ENCODE data around the gene PTPRK. TPM values are rescaled to one million over a fixed set of nuclear protein-coding genes. Genes with fewer than 3 reads are reported as not detected.

Gene PTPRK
- total RNA-seq, 4 donors from 2014 or later: 40.1 to 82.0 (median 57.6) TPM

DNA sequence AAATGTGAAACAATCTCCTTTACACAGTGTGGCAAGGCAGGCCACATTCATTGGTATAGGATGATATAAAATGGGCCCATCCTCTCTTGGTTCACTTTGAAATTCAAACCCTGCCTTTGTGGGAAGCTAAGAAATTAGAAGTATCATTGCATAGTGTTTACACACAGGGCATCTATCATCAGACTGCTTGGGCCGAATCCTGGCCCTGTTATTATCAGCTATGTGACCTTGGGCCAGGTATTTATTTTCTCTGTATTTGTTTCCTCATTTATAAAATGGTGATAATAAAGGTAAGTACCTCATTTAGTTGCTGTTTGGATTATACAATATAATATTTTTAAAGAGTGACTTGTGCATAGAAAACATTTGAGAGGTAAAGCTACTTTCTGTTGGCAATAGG lies 45.5 kb downstream of the PTPRK start:
- WGBS: 91% methylated on average over 1 of the region's 1 CpG
- Histone ChIP-seq H3K9me3 (no peaks in the 10 kb centered on the region), H3K27ac (no peak overlapping the region)

GRCh38 chr6:128474481-128474880 lies 45.9 kb downstream of the PTPRK start:
- Histone ChIP-seq H3K4me3 (no peak overlapping the region), H3K9me3 (no peaks in the 10 kb centered on the region), H3K4me1 (peaks cover 4% of the 10 kb centered on the region), H3K27ac (no peak overlapping the region), H3K27me3 (no peaks in the 10 kb centered on the region), H3K36me3 (no peaks in the 10 kb centered on the region)
- TF ChIP-seq POLR2A (IDR thresholded peaks at IDR 0.05) (no peak), POLR2AphosphoS5 (IDR thresholded peaks at IDR 0.05) (no peak), EP300 (IDR thresholded peaks at IDR 0.05) (no peak)
- TF ChIP-seq, protein P1, sequence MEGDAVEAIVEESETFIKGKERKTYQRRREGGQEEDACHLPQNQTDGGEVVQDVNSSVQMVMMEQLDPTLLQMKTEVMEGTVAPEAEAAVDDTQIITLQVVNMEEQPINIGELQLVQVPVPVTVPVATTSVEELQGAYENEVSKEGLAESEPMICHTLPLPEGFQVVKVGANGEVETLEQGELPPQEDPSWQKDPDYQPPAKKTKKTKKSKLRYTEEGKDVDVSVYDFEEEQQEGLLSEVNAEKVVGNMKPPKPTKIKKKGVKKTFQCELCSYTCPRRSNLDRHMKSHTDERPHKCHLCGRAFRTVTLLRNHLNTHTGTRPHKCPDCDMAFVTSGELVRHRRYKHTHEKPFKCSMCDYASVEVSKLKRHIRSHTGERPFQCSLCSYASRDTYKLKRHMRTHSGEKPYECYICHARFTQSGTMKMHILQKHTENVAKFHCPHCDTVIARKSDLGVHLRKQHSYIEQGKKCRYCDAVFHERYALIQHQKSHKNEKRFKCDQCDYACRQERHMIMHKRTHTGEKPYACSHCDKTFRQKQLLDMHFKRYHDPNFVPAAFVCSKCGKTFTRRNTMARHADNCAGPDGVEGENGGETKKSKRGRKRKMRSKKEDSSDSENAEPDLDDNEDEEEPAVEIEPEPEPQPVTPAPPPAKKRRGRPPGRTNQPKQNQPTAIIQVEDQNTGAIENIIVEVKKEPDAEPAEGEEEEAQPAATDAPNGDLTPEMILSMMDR (IDR thresholded peaks at IDR 0.05): no peak
- 100% methylated on average over 1 of the region's 1 CpG for WGBS
- DNase-seq (ENCODE audit: low spot score in 2 of 2): no peak

More for the DNA sequence above, 45.5 kb downstream of the PTPRK start:
- TF ChIP-seq POLR2A (IDR thresholded peaks at IDR 0.05) (no peak), EP300 (IDR thresholded peaks at IDR 0.05) (no peak), POLR2AphosphoS5 (IDR thresholded peaks at IDR 0.05) (no peak)
- TF ChIP-seq, protein P1 (IDR thresholded peaks at IDR 0.05): no peak
- Histone ChIP-seq H3K27me3 (no peaks in the 10 kb centered on the region), H3K4me3 (no peak overlapping the region), H3K36me3 (no peaks in the 10 kb centered on the region), H3K4me1 (peaks cover 4% of the 10 kb centered on the region)
- DNase-seq (ENCODE audit: low spot score in 2 of 2): no peak

- 73% methylated on average over 4 of the region's 4 CpGs for WGBS
- H3K4me3 ChIP-seq: no peak overlapping the region
- no peak overlapping the region for H3K27ac ChIP-seq
- no peak for TF ChIP-seq POLR2AphosphoS5 (IDR thresholded peaks at IDR 0.05)
- no peak for TF ChIP-seq EP300 (IDR thresholded peaks at IDR 0.05)
- TF ChIP-seq, protein P1 (IDR thresholded peaks at IDR 0.05): no peak
- no peak for TF ChIP-seq POLR2A (IDR thresholded peaks at IDR 0.05)
- H3K36me3 ChIP-seq: no peaks in the 10 kb centered on the region
- no peaks in the 10 kb centered on the region for H3K9me3 ChIP-seq
- H3K27me3 ChIP-seq: no peaks in the 10 kb centered on the region
- H3K4me1 ChIP-seq: no peaks in the 10 kb centered on the region
- no peak for DNase-seq (ENCODE audit: low spot score in 2 of 2)
These were observed 48.5 kb downstream of the PTPRK start for GRCh38 chr6:128471907-128472306.

- H3K4me3 ChIP-seq: no peak overlapping the region
- no peaks in the 10 kb centered on the region for H3K4me1 ChIP-seq
- no peak for TF ChIP-seq EP300 (IDR thresholded peaks at IDR 0.05)
- no peak for TF ChIP-seq POLR2AphosphoS5 (IDR thresholded peaks at IDR 0.05)
- no peak for TF ChIP-seq POLR2A (IDR thresholded peaks at IDR 0.05)
- TF ChIP-seq, protein P1 (IDR thresholded peaks at IDR 0.05): no peak
- WGBS: 84% methylated on average over 2 of the region's 2 CpGs
- no peaks in the 10 kb centered on the region for H3K36me3 ChIP-seq
- H3K9me3 ChIP-seq: no peaks in the 10 kb centered on the region
- no peaks in the 10 kb centered on the region for H3K27me3 ChIP-seq
- DNase-seq (ENCODE audit: low spot score in 2 of 2): no peak
- no peak overlapping the region for H3K27ac ChIP-seq
These were observed 54.7 kb downstream of the PTPRK start for GRCh38 chr6:128465368-128466343.

GRCh38 chr6:128464790-128465189 lies 55.6 kb downstream of the PTPRK start:
- TF ChIP-seq, protein P1 (IDR thresholded peaks at IDR 0.05): no peak
- TF ChIP-seq POLR2AphosphoS5 (IDR thresholded peaks at IDR 0.05) (no peak), EP300 (IDR thresholded peaks at IDR 0.05) (no peak), POLR2A (IDR thresholded peaks at IDR 0.05) (no peak)
- Histone ChIP-seq H3K36me3 (no peaks in the 10 kb centered on the region), H3K4me3 (no peak overlapping the region), H3K9me3 (no peaks in the 10 kb centered on the region), H3K4me1 (no peaks in the 10 kb centered on the region), H3K27me3 (no peaks in the 10 kb centered on the region), H3K27ac (no peak overlapping the region)
- DNase-seq (ENCODE audit: low spot score in 2 of 2): no peak
- 57% methylated on average over 3 of the region's 3 CpGs for WGBS

Measured in suprapubic skin (tissue), 4 donors.